GM23338 (cell line): Measurements from ENCODE around the gene KLHL4. TPM values are rescaled to one million over a fixed set of nuclear protein-coding genes. Genes with fewer than 3 reads are reported as not detected.

Source experiments
- STAT1 ChIP-seq: IDR thresholded peaks from one replicate; pipeline ENCODE4 v1.6.1; 2016; ENCODE audit warnings: antibody characterized with exemption; ENCODE audit not compliant: unreplicated experiment
- ZNF114 ChIP-seq: fragments of 250-450 bp; sonication (Bioruptor Pico); IDR thresholded peaks from 2 replicates; pipeline ENCODE4 v1.5.0; 2020; ENCODE audit warnings: mild to moderate bottlenecking, moderate library complexity
- polyA plus RNA-seq: library from polyadenylated mRNA; unstranded; fragments of >200 nt; fragmentation: Nextera tagmentation; extraction: Ambion mirVana; gene quantifications from 2 replicates; pipeline ENCODE4 v1.2.1, GENCODE V29; 2016
- total RNA-seq: library from RNA; depleted of rRNA; stranded (reverse); fragments of >200 nt; shearing (Covaris generic); gene quantifications from 2 replicates; pipeline ENCODE4 v1.2.3, GENCODE V29; 2014
- TF ChIP-seq, protein P1 (sequence below): fragments of 250-450 bp; sonication (Bioruptor Pico); IDR thresholded peaks from 2 replicates; pipeline ENCODE4 v1.5.0; 2020; ENCODE audit warnings: mild to moderate bottlenecking, moderate library complexity
- TF ChIP-seq, protein P2 (sequence below): IDR thresholded peaks from 2 replicates; pipeline ENCODE4 v1.6.1; 2016; ENCODE audit warnings: antibody characterized with exemption
- TF ChIP-seq, protein P3 (sequence below): IDR thresholded peaks from one replicate; pipeline ENCODE4 v1.6.1; 2018; ENCODE audit warnings: antibody characterized with exemption; ENCODE audit not compliant: unreplicated experiment

KLHL4 gene
- total and polyA plus RNA-seq, 2 experiments from 2014 or later: 1.8 to 6.2 TPM

DNA sequence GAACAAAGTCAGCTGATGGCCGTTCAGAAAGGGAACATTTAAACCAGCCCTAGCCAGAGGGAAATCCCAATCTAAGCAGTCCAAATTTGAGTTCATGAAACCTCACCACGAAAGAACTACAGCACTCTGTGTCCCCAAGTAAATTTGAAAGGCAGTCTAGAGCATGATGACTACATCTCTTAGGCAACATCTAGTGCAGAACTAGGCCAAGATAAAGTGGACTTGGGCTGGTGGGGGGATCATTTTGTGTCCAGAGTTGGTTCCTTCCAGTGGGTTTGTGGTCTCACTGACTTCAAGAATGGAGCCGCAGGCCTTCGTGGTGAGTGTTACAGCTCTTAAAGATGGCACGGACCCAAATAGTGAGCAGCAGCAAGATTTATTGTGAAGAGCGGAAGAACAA, 64.9 kb downstream of the KLHL4 start (continued):
- TF ChIP-seq, protein P1, sequence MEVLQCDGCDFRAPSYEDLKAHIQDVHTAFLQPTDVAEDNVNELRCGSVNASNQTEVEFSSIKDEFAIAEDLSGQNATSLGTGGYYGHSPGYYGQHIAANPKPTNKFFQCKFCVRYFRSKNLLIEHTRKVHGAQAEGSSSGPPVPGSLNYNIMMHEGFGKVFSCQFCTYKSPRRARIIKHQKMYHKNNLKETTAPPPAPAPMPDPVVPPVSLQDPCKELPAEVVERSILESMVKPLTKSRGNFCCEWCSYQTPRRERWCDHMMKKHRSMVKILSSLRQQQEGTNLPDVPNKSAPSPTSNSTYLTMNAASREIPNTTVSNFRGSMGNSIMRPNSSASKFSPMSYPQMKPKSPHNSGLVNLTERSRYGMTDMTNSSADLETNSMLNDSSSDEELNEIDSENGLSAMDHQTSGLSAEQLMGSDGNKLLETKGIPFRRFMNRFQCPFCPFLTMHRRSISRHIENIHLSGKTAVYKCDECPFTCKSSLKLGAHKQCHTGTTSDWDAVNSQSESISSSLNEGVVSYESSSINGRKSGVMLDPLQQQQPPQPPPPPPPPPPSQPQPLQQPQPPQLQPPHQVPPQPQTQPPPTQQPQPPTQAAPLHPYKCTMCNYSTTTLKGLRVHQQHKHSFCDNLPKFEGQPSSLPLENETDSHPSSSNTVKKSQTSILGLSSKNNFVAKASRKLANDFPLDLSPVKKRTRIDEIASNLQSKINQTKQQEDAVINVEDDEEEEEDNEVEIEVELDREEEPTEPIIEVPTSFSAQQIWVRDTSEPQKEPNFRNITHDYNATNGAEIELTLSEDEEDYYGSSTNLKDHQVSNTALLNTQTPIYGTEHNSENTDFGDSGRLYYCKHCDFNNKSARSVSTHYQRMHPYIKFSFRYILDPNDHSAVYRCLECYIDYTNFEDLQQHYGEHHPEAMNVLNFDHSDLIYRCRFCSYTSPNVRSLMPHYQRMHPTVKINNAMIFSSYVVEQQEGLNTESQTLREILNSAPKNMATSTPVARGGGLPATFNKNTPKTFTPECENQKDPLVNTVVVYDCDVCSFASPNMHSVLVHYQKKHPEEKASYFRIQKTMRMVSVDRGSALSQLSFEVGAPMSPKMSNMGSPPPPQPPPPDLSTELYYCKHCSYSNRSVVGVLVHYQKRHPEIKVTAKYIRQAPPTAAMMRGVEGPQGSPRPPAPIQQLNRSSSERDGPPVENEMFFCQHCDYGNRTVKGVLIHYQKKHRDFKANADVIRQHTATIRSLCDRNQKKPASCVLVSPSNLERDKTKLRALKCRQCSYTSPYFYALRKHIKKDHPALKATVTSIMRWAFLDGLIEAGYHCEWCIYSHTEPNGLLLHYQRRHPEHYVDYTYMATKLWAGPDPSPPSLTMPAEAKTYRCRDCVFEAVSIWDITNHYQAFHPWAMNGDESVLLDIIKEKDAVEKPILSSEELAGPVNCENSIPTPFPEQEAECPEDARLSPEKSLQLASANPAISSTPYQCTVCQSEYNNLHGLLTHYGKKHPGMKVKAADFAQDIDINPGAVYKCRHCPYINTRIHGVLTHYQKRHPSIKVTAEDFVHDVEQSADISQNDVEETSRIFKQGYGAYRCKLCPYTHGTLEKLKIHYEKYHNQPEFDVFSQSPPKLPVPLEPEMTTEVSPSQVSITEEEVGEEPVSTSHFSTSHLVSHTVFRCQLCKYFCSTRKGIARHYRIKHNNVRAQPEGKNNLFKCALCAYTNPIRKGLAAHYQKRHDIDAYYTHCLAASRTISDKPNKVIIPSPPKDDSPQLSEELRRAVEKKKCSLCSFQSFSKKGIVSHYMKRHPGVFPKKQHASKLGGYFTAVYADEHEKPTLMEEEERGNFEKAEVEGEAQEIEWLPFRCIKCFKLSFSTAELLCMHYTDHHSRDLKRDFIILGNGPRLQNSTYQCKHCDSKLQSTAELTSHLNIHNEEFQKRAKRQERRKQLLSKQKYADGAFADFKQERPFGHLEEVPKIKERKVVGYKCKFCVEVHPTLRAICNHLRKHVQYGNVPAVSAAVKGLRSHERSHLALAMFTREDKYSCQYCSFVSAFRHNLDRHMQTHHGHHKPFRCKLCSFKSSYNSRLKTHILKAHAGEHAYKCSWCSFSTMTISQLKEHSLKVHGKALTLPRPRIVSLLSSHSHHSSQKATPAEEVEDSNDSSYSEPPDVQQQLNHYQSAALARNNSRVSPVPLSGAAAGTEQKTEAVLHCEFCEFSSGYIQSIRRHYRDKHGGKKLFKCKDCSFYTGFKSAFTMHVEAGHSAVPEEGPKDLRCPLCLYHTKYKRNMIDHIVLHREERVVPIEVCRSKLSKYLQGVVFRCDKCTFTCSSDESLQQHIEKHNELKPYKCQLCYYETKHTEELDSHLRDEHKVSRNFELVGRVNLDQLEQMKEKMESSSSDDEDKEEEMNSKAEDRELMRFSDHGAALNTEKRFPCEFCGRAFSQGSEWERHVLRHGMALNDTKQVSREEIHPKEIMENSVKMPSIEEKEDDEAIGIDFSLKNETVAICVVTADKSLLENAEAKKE (CRISPR knock-in tag): no peak
- TF ChIP-seq, protein P2, sequence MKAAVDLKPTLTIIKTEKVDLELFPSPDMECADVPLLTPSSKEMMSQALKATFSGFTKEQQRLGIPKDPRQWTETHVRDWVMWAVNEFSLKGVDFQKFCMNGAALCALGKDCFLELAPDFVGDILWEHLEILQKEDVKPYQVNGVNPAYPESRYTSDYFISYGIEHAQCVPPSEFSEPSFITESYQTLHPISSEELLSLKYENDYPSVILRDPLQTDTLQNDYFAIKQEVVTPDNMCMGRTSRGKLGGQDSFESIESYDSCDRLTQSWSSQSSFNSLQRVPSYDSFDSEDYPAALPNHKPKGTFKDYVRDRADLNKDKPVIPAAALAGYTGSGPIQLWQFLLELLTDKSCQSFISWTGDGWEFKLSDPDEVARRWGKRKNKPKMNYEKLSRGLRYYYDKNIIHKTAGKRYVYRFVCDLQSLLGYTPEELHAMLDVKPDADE: no peak
- TF ChIP-seq ZNF114 (CRISPR knock-in tag) (no peak), STAT1 (no peak)
- TF ChIP-seq, protein P3, sequence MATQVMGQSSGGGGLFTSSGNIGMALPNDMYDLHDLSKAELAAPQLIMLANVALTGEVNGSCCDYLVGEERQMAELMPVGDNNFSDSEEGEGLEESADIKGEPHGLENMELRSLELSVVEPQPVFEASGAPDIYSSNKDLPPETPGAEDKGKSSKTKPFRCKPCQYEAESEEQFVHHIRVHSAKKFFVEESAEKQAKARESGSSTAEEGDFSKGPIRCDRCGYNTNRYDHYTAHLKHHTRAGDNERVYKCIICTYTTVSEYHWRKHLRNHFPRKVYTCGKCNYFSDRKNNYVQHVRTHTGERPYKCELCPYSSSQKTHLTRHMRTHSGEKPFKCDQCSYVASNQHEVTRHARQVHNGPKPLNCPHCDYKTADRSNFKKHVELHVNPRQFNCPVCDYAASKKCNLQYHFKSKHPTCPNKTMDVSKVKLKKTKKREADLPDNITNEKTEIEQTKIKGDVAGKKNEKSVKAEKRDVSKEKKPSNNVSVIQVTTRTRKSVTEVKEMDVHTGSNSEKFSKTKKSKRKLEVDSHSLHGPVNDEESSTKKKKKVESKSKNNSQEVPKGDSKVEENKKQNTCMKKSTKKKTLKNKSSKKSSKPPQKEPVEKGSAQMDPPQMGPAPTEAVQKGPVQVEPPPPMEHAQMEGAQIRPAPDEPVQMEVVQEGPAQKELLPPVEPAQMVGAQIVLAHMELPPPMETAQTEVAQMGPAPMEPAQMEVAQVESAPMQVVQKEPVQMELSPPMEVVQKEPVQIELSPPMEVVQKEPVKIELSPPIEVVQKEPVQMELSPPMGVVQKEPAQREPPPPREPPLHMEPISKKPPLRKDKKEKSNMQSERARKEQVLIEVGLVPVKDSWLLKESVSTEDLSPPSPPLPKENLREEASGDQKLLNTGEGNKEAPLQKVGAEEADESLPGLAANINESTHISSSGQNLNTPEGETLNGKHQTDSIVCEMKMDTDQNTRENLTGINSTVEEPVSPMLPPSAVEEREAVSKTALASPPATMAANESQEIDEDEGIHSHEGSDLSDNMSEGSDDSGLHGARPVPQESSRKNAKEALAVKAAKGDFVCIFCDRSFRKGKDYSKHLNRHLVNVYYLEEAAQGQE: no peak
